Adrenal gland (tissue), 5 donors: ENCODE results near the gene TATDN2.

ENCODE experiments used
- CTCF ChIP-seq, 6 experiments: fragments of 450-650 bp in 4 of 6; fragments of 200-600 bp in 2 of 6; sonication (generic) in 1 of 6; IDR thresholded peaks; 1 replicate in 5 of 6; 2 replicates in 1 of 6; pipeline versions ENCODE4 v1.5.1 to v1.8.0; 2016 to 2021; ENCODE audit warnings: antibody characterized with exemption in 6 of 6, mild to moderate bottlenecking in 2 of 6, moderate library complexity in 1 of 6
- POLR2A ChIP-seq, 2 donors: fragments of 450-650 bp; IDR thresholded peaks; one replicate each; pipeline ENCODE4 v1.6.1; 2017; ENCODE audit warnings: antibody characterized with exemption in 2 of 2, mild to moderate bottlenecking in 2 of 2, moderate library complexity in 1 of 2
- donor health status: DM: no; HTN: no; CAD: no.

GRCh38 chr3:10311710-10312109 is 63.5 kb downstream of the TATDN2 start:
- TF ChIP-seq CTCF (IDR thresholded peaks at IDR 0.05), result no peak
- no peak for TF ChIP-seq POLR2A (IDR thresholded peaks at IDR 0.05)
